Transverse colon (tissue), 4 donors: Measurements from ENCODE around the gene KIF1C. TPM values are rescaled to one million over a fixed set of nuclear protein-coding genes. Genes with fewer than 3 reads are reported as not detected.

Experiments
- DNase-seq: peaks from one replicate; pipeline ENCODE4 v3.0.0-alpha.2; 2019
- H3K27ac ChIP-seq, 4 donors: fragments of 200-600 bp; sonication (generic); 2 replicates each; pipeline ENCODE4 v1.5.1; 2016 to 2018; ENCODE audit warnings: inconsistent platforms in 4 of 4
- H3K27me3 ChIP-seq: fragments of 200-600 bp; sonication (generic); 2 replicates; pipeline ENCODE4 v1.5.1; 2017; ENCODE audit warnings: inconsistent platforms
- H3K36me3 ChIP-seq, 4 donors: fragments of 200-600 bp; sonication (generic); 2 replicates each; pipeline ENCODE4 v1.5.1; 2017 to 2019; ENCODE audit warnings: inconsistent platforms in 4 of 4
- H3K4me1 ChIP-seq, 4 donors: fragments of 200-600 bp; sonication (generic); 2 replicates each; pipeline ENCODE4 v1.5.1; 2017 to 2020; ENCODE audit warnings: inconsistent platforms in 4 of 4
- H3K4me3 ChIP-seq, 4 donors: fragments of 200-600 bp; sonication (generic); 1 replicate in 1 of 4; 2 replicates in 3 of 4; pipeline versions ENCODE4 v1.5.1 to v1.6.1; 2017 to 2019; ENCODE audit warnings: inconsistent platforms in 4 of 4
- H3K9me3 ChIP-seq, 2 donors: fragments of 200-600 bp; sonication (generic); 2 replicates each; pipeline ENCODE4 v1.5.1; 2017 to 2019; ENCODE audit warnings: inconsistent platforms in 2 of 2
- EP300 ChIP-seq: sonication (generic); formaldehyde crosslinking; IDR thresholded peaks from one replicate; pipeline ENCODE4 v1.6.1; 2017; ENCODE audit warnings: antibody characterized with exemption, low read depth
- POLR2A ChIP-seq: fragments of 450-650 bp; IDR thresholded peaks from one replicate; pipeline ENCODE4 v1.6.1; 2016; ENCODE audit warnings: antibody characterized with exemption, mild to moderate bottlenecking, moderate library complexity
- POLR2AphosphoS5 ChIP-seq, 3 donors: sonication (generic); formaldehyde crosslinking; IDR thresholded peaks; one replicate each; pipeline ENCODE4 v1.6.1; 2016; ENCODE audit warnings: antibody characterized with exemption in 3 of 3
- WGBS, 2 donors: methylation state at CpG; one replicate each; pipeline ENCODE4 v1.1.5; 2018; ENCODE audit warnings: low coverage in 1 of 2; 5-methylcytosine and 5-hydroxymethylcytosine counted together
- in situ Hi-C, 4 donors: fragments of 200-750 bp; cut with MboI; loops; one replicate each; pipeline versions ENCODE4 v1.15.0 to v1.15.1; 2017; ENCODE audit warnings: low sequenced_read_pairs in 3 of 4, low pct_ligation_motif_present in 1 of 4, low pct_unique_long_range_greater_than_20kb in 1 of 4
- intact Hi-C: fragments of 100-400 bp; cut with DNase I; formaldehyde crosslinking; loops from one replicate; pipeline ENCODE4 v1.15.1; 2023; ENCODE audit warnings: low total_unique reads
- total RNA-seq, 4 donors: library from RNA; depleted of rRNA; stranded (reverse); fragments of >200 nt; gene quantifications; one replicate each; pipeline ENCODE4 v1.1.0, GENCODE V29; 2016
- TF ChIP-seq, protein P1 (sequence below), 5 experiments: fragments of 200-600 bp in 3 of 5; fragments of 450-650 bp in 2 of 5; sonication (generic) in 3 of 5; IDR thresholded peaks; 1 replicate in 2 of 5; 2 replicates in 3 of 5; pipeline ENCODE4 v1.5.1; 2016 to 2017; ENCODE audit warnings: antibody characterized with exemption in 5 of 5, inconsistent platforms in 3 of 5, mild to moderate bottlenecking in 2 of 5, moderate library complexity in 1 of 5

The KIF1C gene
- total RNA-seq, 4 donors from 2014 or later: 106 to 125 (median 114) TPM

GRCh38 chr17:5033352-5034015 lies 35.7 kb downstream of the KIF1C start:
- WGBS, 2 donors: 85 to 100% methylated on average over 1 to 13 of the region's 13 CpGs
- Histone ChIP-seq H3K9me3 (no peaks in the 10 kb centered on the region), H3K4me1 (peaks cover 0 to 22% (median 4%) of the 10 kb centered on the region in 4 donors), H3K36me3 (no peaks in the 10 kb centered on the region), H3K4me3 (no peak overlapping the region), H3K27me3 (peaks cover 10% of the 10 kb centered on the region), H3K27ac (no peak overlapping the region)
- TF ChIP-seq, protein P1, sequence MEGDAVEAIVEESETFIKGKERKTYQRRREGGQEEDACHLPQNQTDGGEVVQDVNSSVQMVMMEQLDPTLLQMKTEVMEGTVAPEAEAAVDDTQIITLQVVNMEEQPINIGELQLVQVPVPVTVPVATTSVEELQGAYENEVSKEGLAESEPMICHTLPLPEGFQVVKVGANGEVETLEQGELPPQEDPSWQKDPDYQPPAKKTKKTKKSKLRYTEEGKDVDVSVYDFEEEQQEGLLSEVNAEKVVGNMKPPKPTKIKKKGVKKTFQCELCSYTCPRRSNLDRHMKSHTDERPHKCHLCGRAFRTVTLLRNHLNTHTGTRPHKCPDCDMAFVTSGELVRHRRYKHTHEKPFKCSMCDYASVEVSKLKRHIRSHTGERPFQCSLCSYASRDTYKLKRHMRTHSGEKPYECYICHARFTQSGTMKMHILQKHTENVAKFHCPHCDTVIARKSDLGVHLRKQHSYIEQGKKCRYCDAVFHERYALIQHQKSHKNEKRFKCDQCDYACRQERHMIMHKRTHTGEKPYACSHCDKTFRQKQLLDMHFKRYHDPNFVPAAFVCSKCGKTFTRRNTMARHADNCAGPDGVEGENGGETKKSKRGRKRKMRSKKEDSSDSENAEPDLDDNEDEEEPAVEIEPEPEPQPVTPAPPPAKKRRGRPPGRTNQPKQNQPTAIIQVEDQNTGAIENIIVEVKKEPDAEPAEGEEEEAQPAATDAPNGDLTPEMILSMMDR (IDR thresholded peaks at IDR 0.05): no peak
- TF ChIP-seq EP300: no peak
- no peak for TF ChIP-seq POLR2AphosphoS5 (IDR thresholded peaks at IDR 0.05)
- no peak for TF ChIP-seq POLR2A
- intact Hi-C loops: loop anchor here (5.0 kb wide), 1 partner anchor 34 kb away; no protein-coding TSS in a partner anchor
- in situ Hi-C loops: loop anchor here in 1 of 4 donors (5.0 kb wide), 1 partner anchor 34 kb away; no protein-coding TSS in a partner anchor
- DNase-seq: no peak

GRCh38 chr17:5034063-5034462 lies 36.3 kb downstream of the KIF1C start:
- no peak overlapping the region for H3K4me3 ChIP-seq
- H3K27me3 ChIP-seq: peaks cover 10% of the 10 kb centered on the region
- no peaks in the 10 kb centered on the region for H3K36me3 ChIP-seq
- no peak for DNase-seq
- H3K9me3 ChIP-seq: no peaks in the 10 kb centered on the region
- intact Hi-C loops (loop anchor here (5.0 kb wide), 1 partner anchor 33 kb away; no protein-coding TSS in a partner anchor), in situ Hi-C loops (loop anchor here in 1 of 4 donors (5.0 kb wide), 1 partner anchor 33 kb away; no protein-coding TSS in a partner anchor)
- H3K4me1 ChIP-seq: peaks cover 0 to 22% (median 4%) of the 10 kb centered on the region in 4 donors
- WGBS, 2 donors: 86 to 91% methylated on average over 1 to 5 of the region's 5 CpGs
- H3K27ac ChIP-seq: no peak overlapping the region
- TF ChIP-seq POLR2AphosphoS5 (IDR thresholded peaks at IDR 0.05) (no peak), EP300 (no peak), POLR2A (no peak)
- TF ChIP-seq, protein P1 (IDR thresholded peaks at IDR 0.05): no peak

- peaks cover 0 to 22% (median 4%) of the 10 kb centered on the region in 4 donors for H3K4me1 ChIP-seq
- H3K9me3 ChIP-seq: no peaks in the 10 kb centered on the region
- intact Hi-C loops (loop anchor here (5.0 kb wide), 1 partner anchor 33 kb away; no protein-coding TSS in a partner anchor), in situ Hi-C loops (loop anchor here in 1 of 4 donors (5.0 kb wide), 1 partner anchor 33 kb away; no protein-coding TSS in a partner anchor)
- peaks cover 10% of the 10 kb centered on the region for H3K27me3 ChIP-seq
- no peaks in the 10 kb centered on the region for H3K36me3 ChIP-seq
- H3K4me3 ChIP-seq: no peak overlapping the region
- H3K27ac ChIP-seq: no peak overlapping the region
- 85% methylated on average over 14 of the region's 14 CpGs; no CpG with 5 or more reads in 1 of the 2 donors for WGBS, 2 donors
- no peak for DNase-seq
- TF ChIP-seq EP300 (no peak), POLR2A (no peak), POLR2AphosphoS5 (IDR thresholded peaks at IDR 0.05) (no peak)
- TF ChIP-seq, protein P1 (IDR thresholded peaks at IDR 0.05): no peak
These were observed 36.9 kb downstream of the KIF1C start for GRCh38 chr17:5034651-5035050.

DNA sequence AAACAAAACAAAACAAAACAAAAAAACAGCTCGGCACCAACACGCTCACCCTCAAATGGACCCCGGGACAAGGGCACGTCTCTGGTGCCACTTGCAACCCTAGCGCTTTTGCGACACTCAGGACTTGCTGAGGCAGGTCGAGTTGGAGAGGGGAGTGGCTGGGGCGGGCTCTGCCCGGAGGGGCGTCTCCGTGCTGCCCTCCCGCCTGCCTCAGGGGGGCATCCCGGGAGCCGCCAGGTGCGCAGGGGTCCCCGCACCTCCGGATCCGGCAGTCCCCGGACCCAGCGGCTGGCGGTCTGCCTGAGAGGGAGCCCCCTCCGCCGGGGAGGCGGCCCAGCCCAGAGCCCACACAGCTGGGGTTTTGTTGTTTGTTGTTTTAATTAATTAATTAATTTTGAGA lies 37.6 kb downstream of the KIF1C start, which contains the start of gene SLC52A1:
Gene SLC52A1 (minus strand): TSS at position 112 of the 400 bp plus-strand sequence. CDS start 820 bp downstream, outside the sequence.
- peak within 1 kb of the TSS; percentile 6 to 49 (median 29) for H3K4me3 ChIP-seq
- peak; percentile 48 for DNase-seq
- peaks cover 10% of the 10 kb centered on the region for H3K27me3 ChIP-seq
- H3K9me3 ChIP-seq: no peaks in the 10 kb centered on the region
- H3K36me3 ChIP-seq: no peaks in the 10 kb centered on the region
- H3K4me1 ChIP-seq: peaks cover 0 to 22% (median 4%) of the 10 kb centered on the region in 4 donors
- in situ Hi-C loops: no loop called here
- intact Hi-C loops: no loop called here
- TF ChIP-seq, protein P1 (IDR thresholded peaks at IDR 0.05): no peak
- TF ChIP-seq EP300 (no peak), POLR2A (no peak), POLR2AphosphoS5 (IDR thresholded peaks at IDR 0.05) (no peak)
- WGBS, 2 donors: 11% methylated on average over 21 of the region's 24 CpGs; no CpG with 5 or more reads in 1 of the 2 donors
- no peak within 1 kb of the TSS for H3K27ac ChIP-seq
